HG03460 (cell line): ENCODE results near the gene C22orf39.
"Not testable (repeated sequence)": the region's sequence is repeated elsewhere in the genome, so short reads cannot be mapped to it uniquely, and the experiment has no call there.

Source experiments
- ATAC-seq: cut with Tn5 transposase; IDR thresholded peaks from one replicate; pipeline ENCODE4 v1.9.1; 2021; ENCODE audit not compliant: unreplicated experiment

The C22orf39 gene

GRCh38 chr22:19454156-19454555 lies 6.6 kb upstream of the C22orf39 start:
- ATAC-seq, result no peak

DNA sequence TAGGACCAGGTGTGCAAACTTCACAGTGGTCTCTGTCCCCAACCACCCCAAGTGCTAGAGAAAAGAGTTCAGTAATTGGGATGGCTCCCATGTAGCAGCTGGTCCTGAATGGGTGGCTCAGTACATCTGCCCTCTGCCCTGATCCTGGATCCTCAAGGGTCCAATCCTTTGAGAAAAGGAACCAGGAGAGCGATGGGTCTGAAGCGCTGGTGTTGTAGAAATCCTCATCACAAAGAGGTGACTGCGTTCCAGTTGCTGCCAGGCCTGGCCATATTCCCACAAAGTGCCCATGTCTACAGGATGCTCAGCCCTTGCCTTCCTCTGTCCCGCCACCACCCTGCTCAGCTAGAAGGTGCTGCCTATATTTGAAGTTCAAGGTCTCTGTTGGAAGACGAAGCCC lies 6.2 kb upstream of the C22orf39 start:
- ATAC-seq, result no peak

- no peak for ATAC-seq
Observed at GRCh38 chr22:19451570-19451969, 4.1 kb upstream of the C22orf39 start.

DNA sequence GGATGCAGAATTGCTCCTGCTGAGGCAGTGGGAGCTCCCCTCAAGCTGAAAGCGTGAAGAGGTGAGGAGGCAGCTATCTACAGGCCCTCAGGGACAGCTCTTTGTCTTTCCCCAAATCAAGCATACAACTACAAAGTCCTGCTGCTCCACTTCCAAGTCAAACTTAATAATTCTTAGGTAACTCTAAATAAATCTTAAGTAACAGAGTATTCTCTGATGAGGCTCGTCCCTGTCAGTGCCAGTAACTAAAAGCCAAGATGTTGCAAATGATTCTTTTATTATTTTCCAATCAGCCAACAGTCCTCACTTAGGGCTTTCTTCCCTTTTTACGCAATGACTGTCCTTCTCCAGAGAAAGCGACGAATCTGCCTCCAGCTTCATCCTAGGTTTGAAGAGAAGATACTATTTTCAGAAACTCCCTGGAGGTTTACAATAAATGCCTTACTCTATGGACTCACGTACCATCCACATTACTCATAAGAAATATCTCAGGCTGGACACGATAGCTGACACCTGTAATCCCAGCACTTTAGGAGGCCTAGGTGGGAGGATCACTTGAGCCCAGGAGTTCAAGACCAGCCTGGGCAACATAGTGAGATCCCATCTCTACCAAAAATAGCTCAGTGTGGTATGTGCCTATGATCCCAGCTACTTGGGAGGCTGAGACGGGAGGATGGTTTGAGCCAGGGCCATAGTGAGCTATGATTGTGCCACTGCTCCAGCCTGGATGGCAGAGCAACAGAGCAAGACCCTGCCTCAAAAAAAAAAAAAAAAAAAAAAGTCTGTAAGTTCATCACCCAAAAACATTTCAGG lies 3.1 kb upstream of the C22orf39 start:
- no peak for ATAC-seq

GRCh38 chr22:19449422-19449767 lies 1.9 kb upstream of the C22orf39 start:
- no peak for ATAC-seq

DNA sequence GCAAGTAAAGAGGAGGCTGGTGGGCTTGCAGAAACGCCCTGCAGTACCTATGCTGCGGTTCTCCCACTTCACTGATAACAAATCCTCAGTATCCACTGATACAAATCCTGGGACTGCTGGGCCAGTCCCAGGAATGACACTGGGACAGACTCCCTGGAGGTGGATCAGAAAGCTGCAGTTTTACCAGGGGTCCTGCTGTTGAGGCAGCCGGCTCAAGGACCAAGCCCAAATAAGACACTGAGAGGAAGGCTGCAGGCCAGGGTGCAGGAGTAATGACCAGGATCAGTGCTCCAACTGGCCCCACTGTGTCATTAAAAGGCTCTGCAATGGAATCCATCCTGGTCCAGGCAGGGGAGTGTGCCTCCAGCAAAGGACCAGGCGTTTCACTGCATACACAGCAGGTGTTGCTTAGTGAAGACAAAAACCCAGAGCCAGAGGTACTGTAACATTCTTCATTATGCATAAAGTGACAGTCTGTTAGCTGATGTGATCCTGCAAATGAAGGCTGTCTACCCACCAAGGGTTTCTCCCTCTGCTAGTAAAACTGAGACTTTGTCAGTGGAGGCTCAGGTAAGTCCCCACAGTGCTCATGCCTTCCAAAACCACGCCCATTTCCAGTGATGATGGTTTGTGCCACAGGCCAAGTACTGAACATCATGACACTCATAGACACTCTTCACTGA lies 1.4 kb upstream of the C22orf39 start:
- no peak for ATAC-seq

GRCh38 chr22:19448076-19448607 lies 631 bp upstream of the C22orf39 start:
- peak; percentile 40 for ATAC-seq

GRCh38 chr22:19446603-19447329 lies 745 bp downstream of the C22orf39 start:
- ATAC-seq, result peak; percentile 6

DNA sequence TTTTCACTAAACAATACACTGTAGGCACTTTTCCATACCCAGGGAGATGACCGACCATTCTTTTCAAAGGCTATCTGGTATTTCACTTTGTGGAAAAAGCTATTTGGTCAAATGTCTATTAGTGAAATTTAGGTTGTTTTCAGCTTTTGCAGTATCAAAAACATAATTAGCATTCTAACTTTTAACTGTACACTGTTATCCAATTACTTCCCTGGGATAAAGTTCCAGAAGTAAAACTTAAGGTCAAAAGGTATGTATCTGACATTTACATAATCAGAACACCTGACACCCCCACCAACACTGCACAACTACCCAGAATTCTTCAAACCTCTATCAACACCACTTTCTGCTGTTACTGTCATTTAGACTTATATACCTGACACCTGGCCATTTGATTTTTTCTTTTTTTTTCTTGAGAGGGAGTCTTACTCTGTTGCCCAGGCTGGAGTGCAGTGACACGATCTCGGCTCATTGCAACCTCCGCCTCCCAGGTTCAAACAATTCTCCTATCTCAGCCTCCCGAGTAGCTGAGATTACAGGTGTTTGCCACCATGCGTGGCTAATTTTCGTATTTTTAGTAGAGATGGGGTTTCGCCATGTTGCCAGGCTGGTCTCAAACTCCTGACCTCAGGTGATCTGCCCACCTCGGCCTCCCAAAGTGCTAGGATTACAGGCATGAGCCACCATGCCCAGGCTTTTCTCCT lies 2.1 kb downstream of the C22orf39 start:
- not testable (repeated sequence) for ATAC-seq

DNA sequence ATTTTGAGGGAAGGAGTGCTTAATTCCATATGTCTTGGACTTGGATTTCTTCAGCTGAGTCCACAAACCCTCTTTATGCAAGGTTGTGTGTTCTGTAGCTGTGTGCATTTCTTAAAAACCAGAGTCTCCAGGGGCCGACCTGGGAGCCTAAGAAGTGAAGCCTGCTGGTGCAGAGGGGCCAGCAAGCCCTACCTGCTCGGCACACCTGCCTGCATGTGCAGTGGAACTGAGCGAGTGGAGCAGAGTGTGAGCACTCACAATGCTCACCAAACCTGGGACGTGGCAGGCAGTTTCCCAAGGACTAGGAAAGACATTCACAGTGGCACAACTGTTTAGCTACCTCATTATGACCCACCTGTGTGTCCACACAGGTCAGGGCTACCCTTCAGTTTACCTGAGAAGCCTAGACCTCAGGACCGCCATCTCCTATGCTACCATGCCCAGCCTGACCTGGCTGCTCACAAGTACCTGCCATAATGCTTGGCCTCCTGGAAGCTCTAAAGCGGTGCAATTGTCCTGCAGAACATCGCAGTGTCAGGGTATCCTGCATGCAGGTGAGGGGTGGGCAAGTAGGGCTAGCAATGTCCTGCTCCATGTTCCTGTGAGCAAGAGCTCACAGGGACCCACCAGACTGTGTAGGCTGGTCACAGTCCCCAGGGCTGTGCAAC lies 3.8 kb downstream of the C22orf39 start:
- ATAC-seq, result no peak

GRCh38 chr22:19442166-19442565 lies 5.3 kb downstream of the C22orf39 start:
- no peak for ATAC-seq

DNA sequence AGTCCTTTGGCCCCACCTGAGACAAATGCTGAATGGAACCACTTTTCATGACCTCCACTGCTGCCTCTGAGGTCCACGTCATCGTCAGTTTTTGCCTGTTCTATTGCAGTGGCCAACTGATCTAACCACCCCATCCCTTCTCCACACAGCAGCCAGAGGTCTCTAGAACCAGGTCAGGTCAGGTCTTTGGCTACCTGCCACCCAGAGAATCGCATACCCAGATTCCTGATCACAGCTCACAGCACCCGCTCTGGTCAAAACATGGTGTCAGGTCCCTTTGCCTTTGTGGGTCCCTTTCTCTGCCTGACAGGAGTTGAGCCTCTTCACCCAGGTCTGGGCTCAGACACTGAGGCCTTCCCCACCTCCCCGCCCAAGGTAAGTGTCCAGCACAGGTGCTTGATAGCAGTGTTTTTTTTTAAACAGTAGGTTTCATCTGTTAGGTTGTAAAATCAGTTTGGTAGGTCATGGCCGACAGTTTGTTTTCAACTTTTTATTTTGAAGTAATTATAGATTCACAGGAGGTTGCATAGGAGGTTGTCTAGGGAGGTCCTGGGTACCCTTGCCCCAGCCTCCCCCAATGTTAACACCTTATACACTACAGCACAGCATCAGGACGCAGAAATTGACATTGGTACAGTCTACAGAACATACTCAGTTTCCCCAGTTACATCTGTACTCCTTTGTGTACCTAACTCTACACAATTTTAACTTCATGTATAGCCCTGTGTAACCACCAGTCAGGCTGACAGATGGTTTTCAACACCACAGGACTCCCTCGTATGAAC lies 6.9 kb downstream of the C22orf39 start:
- ATAC-seq, result no peak

GRCh38 chr22:19438298-19438697 lies 9.2 kb downstream of the C22orf39 start:
- no peak for ATAC-seq

DNA sequence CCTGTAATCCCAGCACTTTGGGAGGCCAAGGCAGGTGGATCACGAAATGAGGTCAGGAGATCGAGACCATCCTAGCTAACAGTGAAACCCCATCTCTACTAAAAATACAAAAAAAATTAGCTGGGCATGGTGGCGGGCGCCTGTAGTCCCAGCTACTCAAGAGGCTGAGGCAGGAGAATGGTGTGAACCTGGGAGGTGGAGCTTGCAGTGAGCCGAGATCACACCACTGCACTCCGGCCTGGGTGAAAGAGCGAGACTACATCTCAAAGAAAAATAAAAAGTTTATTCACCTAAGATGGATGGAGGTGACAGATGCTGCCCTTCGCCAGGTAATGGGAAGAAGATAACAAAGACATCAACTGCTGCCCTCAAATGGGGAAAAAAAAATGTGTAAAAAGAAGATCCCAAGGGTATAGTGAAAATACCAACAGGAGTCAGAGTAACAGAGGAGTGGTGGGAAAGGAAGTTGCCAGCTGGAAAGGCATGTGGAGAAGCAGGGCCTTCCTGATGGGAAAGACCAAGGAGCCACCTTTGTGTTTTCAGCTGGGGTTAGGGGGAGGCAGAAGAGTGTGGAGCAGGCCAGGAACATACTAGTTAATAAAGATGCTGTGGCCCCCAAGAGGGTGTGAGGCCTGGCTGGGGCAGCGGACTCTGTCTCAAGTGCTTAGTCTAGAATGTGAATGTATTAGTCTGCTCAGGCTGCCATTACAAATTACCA lies 10.9 kb downstream of the C22orf39 start:
- not testable (repeated sequence) for ATAC-seq

- no peak for ATAC-seq
Observed at GRCh38 chr22:19434829-19435580, 12.5 kb downstream of the C22orf39 start.

- ATAC-seq, result no peak
Observed at GRCh38 chr22:19434401-19434800, 13.1 kb downstream of the C22orf39 start.

DNA sequence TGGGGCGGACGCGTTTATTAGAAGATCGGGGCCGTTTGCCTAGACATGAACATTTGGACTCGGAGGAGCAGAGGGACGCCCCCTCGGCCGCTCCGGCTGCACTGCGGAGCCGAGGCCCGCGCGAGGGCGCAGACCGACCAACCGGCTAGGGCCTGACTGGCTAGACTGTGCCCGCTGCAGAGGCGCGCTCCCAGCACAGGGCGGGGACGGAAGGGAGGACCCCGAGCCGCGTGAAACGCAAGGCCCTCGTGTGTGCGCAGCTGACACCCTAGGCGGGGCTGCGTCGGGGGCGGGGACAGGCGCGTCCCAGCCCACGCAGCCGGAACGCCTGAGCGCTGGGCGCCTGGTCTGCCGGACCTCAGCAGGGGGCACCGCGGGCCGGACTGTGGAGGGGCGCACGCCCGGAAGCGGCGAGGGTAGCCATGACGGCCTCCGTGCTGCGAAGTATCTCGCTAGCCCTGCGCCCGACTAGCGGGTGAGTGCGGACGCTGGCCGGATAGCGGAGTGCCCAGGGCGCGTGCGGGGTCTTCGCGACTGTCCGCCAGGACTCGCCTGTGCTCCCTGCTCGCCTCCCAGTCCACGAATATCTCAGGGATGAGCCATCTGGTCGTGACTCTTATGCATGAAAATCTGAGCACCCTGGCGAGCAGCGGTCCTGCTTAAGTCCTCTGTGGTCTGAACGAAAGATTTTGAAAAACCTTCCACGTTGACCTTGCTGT lies 15.2 kb downstream of the C22orf39 start, which contains the start of gene MRPL40:
MRPL40 (plus strand) TSS at position 413 of the 719 bp plus-strand sequence; CDS start at position 423, 10 bp downstream.
- peak; percentile 68 for ATAC-seq
